GM10266 (cell line): ENCODE measurements around the gene EML1.

ENCODE experiments used
- DNase-seq: peaks from one replicate; pipeline ENCODE4 v3.0.0; 2012; ENCODE audit errors: extremely low spot score
- CTCF ChIP-seq: IDR thresholded peaks from 2 replicates; pipeline ENCODE4 v1.5.1; 2012; ENCODE audit warnings: mild to moderate bottlenecking, low read depth; ENCODE audit not compliant: control insufficient read depth, insufficient read depth; ENCODE audit errors: missing control alignments

The EML1 gene

DNA sequence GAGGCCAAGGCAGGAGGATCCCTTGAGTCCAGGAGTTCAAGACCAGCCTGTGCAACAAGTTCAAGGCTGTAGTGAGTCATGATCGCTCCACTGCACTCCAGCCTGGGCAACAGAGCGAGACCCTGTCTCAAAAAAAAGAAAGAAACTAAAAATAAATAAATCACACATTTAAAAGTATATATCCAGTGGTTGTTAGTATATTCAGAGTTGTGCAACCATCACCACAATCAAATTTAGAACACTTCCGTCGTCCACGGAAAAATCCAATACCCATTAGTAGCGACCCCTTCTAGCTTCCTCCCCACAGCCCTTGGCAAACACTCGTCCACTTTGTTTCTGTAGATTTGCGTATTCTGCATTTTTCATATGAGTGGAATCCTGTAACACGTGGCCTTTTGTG, 44.7 kb upstream of the EML1 start:
- DNase-seq: no peak
- no peak for TF ChIP-seq CTCF

DNA sequence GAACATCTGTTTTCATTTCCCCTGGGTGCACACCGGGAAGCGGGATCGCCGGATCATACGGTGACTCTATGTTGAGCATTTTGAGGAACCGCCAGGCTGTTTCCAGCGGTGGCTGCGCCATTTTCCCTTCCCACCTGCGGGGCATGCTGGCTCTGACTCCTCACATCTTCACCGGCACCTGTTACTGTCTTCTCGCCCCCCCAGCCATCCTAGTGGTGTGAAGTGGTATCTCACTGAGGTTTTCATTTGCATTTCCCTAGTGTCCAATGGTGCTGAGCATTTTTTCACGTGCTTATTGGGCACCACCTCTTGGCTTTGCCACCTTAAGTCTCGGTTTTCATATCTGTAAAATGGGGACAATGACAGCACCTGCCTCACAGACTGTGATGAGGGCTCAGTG, 44.1 kb upstream of the EML1 start:
- no peak for DNase-seq
- no peak for TF ChIP-seq CTCF

- DNase-seq: no peak
- no peak for TF ChIP-seq CTCF
Observed at GRCh38 chr14:99749763-99750715, 43.2 kb upstream of the EML1 start.

DNA sequence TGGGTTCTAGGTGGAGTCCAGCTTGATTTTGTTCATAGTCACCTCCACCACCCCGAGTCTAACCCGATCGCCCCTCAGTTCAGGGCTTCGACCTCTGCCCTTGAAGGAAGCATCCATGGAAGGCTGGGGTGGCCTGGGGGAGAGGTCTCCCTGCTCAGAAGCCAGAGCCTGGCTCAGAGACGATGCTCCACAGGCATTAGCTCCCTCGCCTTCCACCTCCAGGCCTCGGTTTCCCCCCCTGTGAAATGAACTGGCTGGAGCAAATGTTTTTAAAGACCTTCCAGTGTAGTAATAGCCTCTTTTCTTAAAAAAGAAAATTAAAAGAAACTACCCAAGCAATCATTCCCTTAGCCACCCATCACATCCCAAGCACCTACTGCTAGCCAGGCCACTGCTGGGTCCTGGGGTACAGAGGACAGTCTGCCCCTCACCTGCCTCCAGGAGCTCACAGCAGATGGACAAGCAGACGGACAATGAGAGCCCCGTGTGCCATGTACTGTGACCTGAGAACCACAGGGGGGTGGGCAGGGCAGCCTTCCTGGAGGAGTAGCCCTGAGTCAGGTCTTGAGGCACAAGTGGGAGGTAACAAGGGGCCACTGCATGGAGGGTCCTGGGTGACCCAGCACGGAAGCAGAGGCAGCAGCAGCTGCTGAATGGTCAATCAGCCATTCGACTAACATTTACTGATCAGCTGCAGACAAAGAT, 42.3 kb upstream of the EML1 start:
- no peak for DNase-seq
- TF ChIP-seq CTCF: no peak

DNA sequence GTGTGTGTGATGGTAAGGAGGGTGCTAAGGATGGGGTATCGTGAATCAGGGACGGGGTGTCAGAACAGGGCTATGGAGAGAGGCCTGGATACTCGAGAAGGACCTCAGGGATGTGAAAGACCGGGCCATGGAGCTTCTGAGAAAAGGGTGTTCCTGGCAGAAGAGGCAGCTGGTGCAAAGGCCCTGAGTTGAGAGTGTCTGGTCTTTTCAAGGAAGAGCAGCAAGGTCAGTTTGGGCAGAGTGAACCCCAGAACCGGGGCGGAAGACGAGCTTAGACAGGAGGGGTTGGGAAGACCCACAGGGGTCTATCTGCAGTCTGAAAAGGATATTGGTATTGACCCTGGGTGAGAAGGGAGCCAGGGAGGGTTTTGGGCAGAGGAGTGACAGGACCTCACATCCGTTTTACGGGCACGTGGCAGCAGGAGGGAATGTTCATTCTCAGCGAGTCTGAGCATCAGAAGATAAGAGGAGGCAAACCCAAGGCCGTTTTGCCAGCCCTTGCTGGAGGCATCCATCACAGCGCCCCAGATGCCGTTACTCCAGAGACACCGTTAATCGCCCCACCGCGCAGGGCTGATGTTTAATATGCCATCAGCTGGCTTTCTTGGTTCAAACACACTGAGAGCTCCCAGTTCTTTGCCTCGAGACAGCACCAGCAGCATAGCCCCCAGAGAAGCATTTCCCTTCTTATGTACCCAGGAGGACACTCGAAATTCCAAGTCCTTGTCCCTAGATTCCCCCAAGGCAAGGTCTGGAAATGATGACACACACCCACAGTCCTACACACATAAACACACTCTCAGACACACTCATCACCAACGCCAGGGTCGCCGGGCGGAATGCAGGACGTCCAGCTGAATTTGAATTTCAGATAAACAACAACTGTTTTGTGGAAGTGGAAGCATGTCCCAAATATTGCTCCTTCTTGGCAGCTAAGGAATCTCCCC, 41.4 kb upstream of the EML1 start:
- DNase-seq: no peak
- no peak for TF ChIP-seq CTCF

DNA sequence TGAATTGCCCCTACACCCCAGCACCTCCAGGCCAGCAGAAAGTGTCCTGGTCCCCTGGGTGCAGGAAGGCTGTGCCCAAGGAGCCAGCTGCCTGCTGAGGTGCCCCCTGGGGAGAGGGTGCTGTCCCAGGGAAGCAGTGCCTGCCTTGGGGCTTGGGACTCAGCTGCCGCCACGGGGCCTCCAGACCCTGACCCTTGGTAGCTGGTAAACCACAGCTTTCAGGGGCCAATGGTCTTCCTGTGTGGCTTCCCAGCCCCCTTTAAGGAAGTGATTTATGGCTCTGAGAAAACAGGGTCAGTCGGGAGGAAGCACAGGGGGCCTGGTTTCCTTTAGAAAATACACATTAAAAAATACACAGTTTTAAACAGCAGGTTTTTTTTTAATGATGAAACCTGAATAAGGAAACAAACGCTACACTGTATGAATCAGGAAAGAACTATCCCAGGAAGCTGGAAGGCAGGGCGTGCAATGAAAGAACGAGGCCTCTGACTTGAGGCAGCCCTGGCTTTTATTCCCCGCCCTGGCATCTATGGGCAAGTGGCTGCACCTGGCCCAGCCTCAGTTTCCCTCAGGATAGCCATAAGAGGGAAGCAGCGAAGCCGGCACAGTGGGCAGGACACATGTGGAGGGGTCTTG, 40.6 kb upstream of the EML1 start:
- DNase-seq: no peak
- TF ChIP-seq CTCF: no peak
